ENCODE results near the gene XIRP2. TPM values are rescaled to one million over a fixed set of nuclear protein-coding genes. Genes with fewer than 3 reads are reported as not detected.
A peak's percentile ranks its signal among the peaks of the same experiment; 100 is the strongest.

The XIRP2 gene
- total and polyA plus RNA-seq, 2 of the 4 experiments (the other 2 are of a cell fraction), result 0.05 to 0.18 TPM

- Histone ChIP-seq H3K4me1 (ENCODE audit: control insufficient read depth, insufficient read depth, low read length) (no peaks in the 10 kb centered on the region), H4K91ac (ENCODE audit: insufficient read depth, low read depth, low read length) (no peak overlapping the region), H3K4me3 (ENCODE audit: insufficient read depth, low read depth, low read length) (no peak overlapping the region), H2BK5ac (ENCODE audit: low read depth, low read length, poor library complexity, severe bottlenecking) (no peak overlapping the region), H3K9me1 (ENCODE audit: insufficient read depth, low read length) (no peaks in the 10 kb centered on the region), H3K9ac (ENCODE audit: low read depth, low read length) (no peak overlapping the region), H3K18ac (ENCODE audit: low read depth, low read length) (no peak overlapping the region), H3K56ac (ENCODE audit: extremely low read depth, insufficient read depth, low read length) (no peak overlapping the region), H3K36me3 (ENCODE audit: control insufficient read depth, insufficient read depth, low read length) (no peaks in the 10 kb centered on the region), H2AK5ac (ENCODE audit: low read depth, low read length) (no peak overlapping the region), H3K23ac (ENCODE audit: low read depth, low read length) (no peak overlapping the region), H2AK9ac (replicated peaks; ENCODE audit: low read depth, low read length, poor library complexity) (no peak overlapping the region), H3K9me3 (ENCODE audit: control insufficient read depth, insufficient read depth, low read length) (no peaks in the 10 kb centered on the region), H4K20me1 (ENCODE audit: insufficient read depth, low read length) (no peaks in the 10 kb centered on the region), H4K5ac (ENCODE audit: low read depth, low read length) (no peak overlapping the region), H3K27ac (ENCODE audit: insufficient read depth, low read length) (no peak overlapping the region), H3K79me1 (ENCODE audit: low read depth in 1 of 2, low read length in 2 of 2) (no peaks in the 10 kb centered on the region), H3K4ac (ENCODE audit: low read depth, low read length) (no peak overlapping the region), H3K4me2 (ENCODE audit: low read depth, low read length) (no peak overlapping the region), H2AFZ (replicated peaks; ENCODE audit: low read length, poor library complexity) (no peak overlapping the region), H4K8ac (ENCODE audit: low read depth in 2 of 2, low read length in 2 of 2) (no peak overlapping the region), H2BK120ac (ENCODE audit: low read depth, low read length) (no peak overlapping the region), H2BK20ac (ENCODE audit: low read depth, low read length) (no peak overlapping the region), H2BK15ac (ENCODE audit: low read depth, low read length) (no peak overlapping the region), H3K14ac (replicated peaks; ENCODE audit: low read depth, low read length) (no peak overlapping the region), H3K27me3 (ENCODE audit: control insufficient read depth, insufficient read depth, low read length) (no peaks in the 10 kb centered on the region; the same call in 1 of the 2 replicates)
- POLR2A ChIA-PET (ENCODE audit: unreplicated experiment), result no interaction called here
- no peak for TF ChIP-seq POLR2A (IDR thresholded peaks at IDR 0.05; ENCODE audit: low read depth, low read length)
- TF ChIP-seq MAZ (IDR thresholded peaks at IDR 0.05; ENCODE audit: borderline replicate concordance, low read depth, low read length), result no peak
- no peak for TF ChIP-seq BHLHE40 (IDR thresholded peaks at IDR 0.05; ENCODE audit: low read depth, low read length)
- TF ChIP-seq MXI1 (IDR thresholded peaks at IDR 0.05; ENCODE audit: borderline replicate concordance, low read depth, low read length), result no peak
- TF ChIP-seq NFE2L2 (IDR thresholded peaks at IDR 0.05; ENCODE audit: low read depth, low read length), result no peak
- TF ChIP-seq RFX5 (IDR thresholded peaks at IDR 0.05; ENCODE audit: low read depth, low read length), result no peak
- no peak for TF ChIP-seq ELK1 (IDR thresholded peaks at IDR 0.05; ENCODE audit: borderline replicate concordance, low read depth, low read length)
- TF ChIP-seq CEBPB (IDR thresholded peaks at IDR 0.05; ENCODE audit: low read depth, low read length), result peak; percentile 44; the same call in 1 of the 2 replicates
- no peak for TF ChIP-seq CHD1 (IDR thresholded peaks at IDR 0.05; ENCODE audit: low read depth, low read length)
- CTCF ChIA-PET, result no interaction called here
- BruUV-seq (replicated peaks), result no TSS peak
- no peak for ATAC-seq (ENCODE audit: low read depth)
- WGBS, 2 experiments (ENCODE audit: extremely low coverage in 2 of 2, insufficient read length in 1 of 2), result no CpG with 5 or more reads among the region's 4 CpGs
- in situ Hi-C loops (cut with MboI; ENCODE audit: low sequenced_read_pairs), result no loop called here
- no peak for DNase-seq
- dilution Hi-C loops (cut with HindIII; ENCODE audit: low sequenced_read_pairs, unreplicated experiment), result no loop called here
- intact Hi-C loops (cut with micrococcal nuclease), result no loop called here
Measured at GRCh38 chr2:167249197-167249596, 360.9 kb downstream of the XIRP2 start.
